PC-9 (cell line): ENCODE measurements around the gene SLC25A41. TPM values are rescaled to one million over a fixed set of nuclear protein-coding genes. Genes with fewer than 3 reads are reported as not detected.

Source experiments
- BruUV-seq: library from RNA; stranded (reverse); fragments of 400-500 nt; replicated peaks from 2 replicates; lab custom pipeline; 2021; lab: Mats Ljungman, UMichigan
- CTCF ChIA-PET: fragments of 300-600 bp; sonication (Branson Sonifier 250); formaldehyde crosslinking; loops from one replicate; lab custom pipeline; 2022; ENCODE audit warnings: antibody characterized with exemption; lab: Charles Lee
- POLR2A ChIA-PET: fragments of 300-600 bp; sonication (Branson Sonifier 250); formaldehyde crosslinking; loops from one replicate; lab custom pipeline; 2022; ENCODE audit warnings: antibody characterized with exemption; ENCODE audit not compliant: unreplicated experiment; lab: Charles Lee
- DNase-seq, 2 experiments: peaks; one replicate each; pipeline versions ENCODE4 v3.0.0 to v3.0.0-alpha.2; 2015 to 2022; ENCODE audit warnings: mixed read lengths in 1 of 2
- H2AFZ ChIP-seq: fragments of 200-600 bp; sonication (generic); 2 replicates; pipeline ENCODE4 v1.8.1; 2017; ENCODE audit warnings: antibody characterized with exemption
- H3F3A ChIP-seq: fragments of 200-600 bp; sonication (generic); 2 replicates; pipeline ENCODE4 v1.8.1; 2017; ENCODE audit warnings: antibody characterized with exemption, mild to moderate bottlenecking, low read depth; ENCODE audit not compliant: insufficient read depth
- H3K27ac ChIP-seq: fragments of 200-600 bp; sonication (generic); 2 replicates; pipeline ENCODE4 v1.6.1; 2016; ENCODE audit warnings: mixed run types
- H3K27me3 ChIP-seq: fragments of 200-600 bp; sonication (generic); 2 replicates; pipeline ENCODE4 v1.6.1; 2016; ENCODE audit warnings: low read depth, mixed run types; ENCODE audit not compliant: insufficient read depth
- H3K36me3 ChIP-seq: fragments of 200-600 bp; sonication (generic); 2 replicates; pipeline ENCODE4 v1.6.1; 2016; ENCODE audit warnings: low read depth, mixed run types
- H3K4me1 ChIP-seq: fragments of 200-600 bp; sonication (generic); replicated peaks from 2 replicates; pipeline ENCODE4 v1.6.1; 2016; ENCODE audit warnings: mixed run types; ENCODE audit not compliant: insufficient read depth
- H3K4me2 ChIP-seq: fragments of 200-600 bp; sonication (generic); 2 replicates; pipeline ENCODE4 v1.6.1; 2017; ENCODE audit warnings: mixed run types
- H3K4me3 ChIP-seq: fragments of 200-600 bp; sonication (generic); 2 replicates; pipeline ENCODE4 v1.6.1; 2016; ENCODE audit warnings: mixed run types
- H3K79me2 ChIP-seq: fragments of 200-600 bp; sonication (generic); 2 replicates; pipeline ENCODE4 v1.6.1; 2017; ENCODE audit warnings: low read depth, mixed run types
- H3K9me2 ChIP-seq: fragments of 200-600 bp; sonication (generic); 2 replicates; pipeline ENCODE4 v1.8.1; 2017; ENCODE audit warnings: mild to moderate bottlenecking; ENCODE audit not compliant: insufficient read depth
- H3K9me3 ChIP-seq: fragments of 200-600 bp; sonication (generic); 2 replicates; pipeline ENCODE4 v1.8.1; 2016; ENCODE audit warnings: low read depth; ENCODE audit not compliant: insufficient read depth
- H4K20me1 ChIP-seq: fragments of 200-600 bp; sonication (generic); 2 replicates; pipeline ENCODE4 v1.8.1; 2017; ENCODE audit not compliant: insufficient read depth
- CTCF ChIP-seq: fragments of 200-600 bp; sonication (generic); conservative IDR thresholded peaks from 2 replicates; pipeline ENCODE4 v1.6.1; 2017; ENCODE audit warnings: mixed run types, antibody characterized with exemption, mild to moderate bottlenecking, moderate library complexity
- EZH2 ChIP-seq: fragments of 200-600 bp; sonication (generic); IDR thresholded peaks from 2 replicates; pipeline ENCODE4 v1.8.0; 2017; ENCODE audit warnings: antibody characterized with exemption, low read depth
- intact Hi-C: fragments of 100-400 bp; cut with micrococcal nuclease; formaldehyde crosslinking; loops from one replicate; pipeline ENCODE4 v1.10.0; 2022; ENCODE audit not compliant: unreplicated experiment
- total RNA-seq: library from RNA; stranded (reverse); gene quantifications from 2 replicates; pipeline ENCODE4 v1.2.3, GENCODE V29; 2021

SLC25A41 gene
- total RNA-seq, 1 experiment from 2014 or later, result not detected

- DNase-seq, result no peak
- BruUV-seq, result no TSS peak
- ChIA-PET POLR2A (interaction anchor here (0.6 kb wide), 1 partner anchor 31 kb away, joined by 5 read pairs; no protein-coding TSS in a partner anchor), CTCF (no interaction called here)
- no peaks in the 10 kb centered on the region for H3K9me2 ChIP-seq
- TF ChIP-seq CTCF (no peak), EZH2 (no peak)
- peaks cover 7% of the 10 kb centered on the region; the same call in 1 of the 2 replicates for H3F3A ChIP-seq
- H3K9me3 ChIP-seq, result no peaks in the 10 kb centered on the region
- intact Hi-C loops, result no loop called here
- no peaks in the 10 kb centered on the region for H4K20me1 ChIP-seq
- peak overlapping the region; percentile 81 for H3K4me2 ChIP-seq
- peak overlapping the region; percentile 75 for H3K4me3 ChIP-seq
- no peaks in the 10 kb centered on the region for H3K27me3 ChIP-seq
- H3K27ac ChIP-seq, result 0 out of 2 replicates have a peak overlapping the region, but pooled peaks have one; percentile 22
- peaks cover 15% of the 10 kb centered on the region for H3K79me2 ChIP-seq
- H2AFZ ChIP-seq, result peak overlapping the region; percentile 82
- H3K4me1 ChIP-seq, result peaks cover 5% of the 10 kb centered on the region
- H3K36me3 ChIP-seq, result no peaks in the 10 kb centered on the region
These were observed 31.4 kb upstream of the SLC25A41 start for GRCh38 chr19:6465006-6465405.

GRCh38 chr19:6464070-6464873 is 30.7 kb upstream of the SLC25A41 start, which contains the start of gene CRB3:
Gene CRB3, plus strand, starts transcription at chr19:6464271. Its CDS starts 431 bp downstream, at chr19:6464702.
- CTCF ChIA-PET, result no interaction called here
- H3K27ac ChIP-seq, result 0 out of 2 replicates have a peak within 1 kb of the TSS, but pooled peaks have one; percentile 22

GRCh38 chr19:6460099-6460884 is 26.7 kb upstream of the SLC25A41 start:
- BruUV-seq, result no TSS peak
- peak; percentile 93 to 94 for DNase-seq
- Histone ChIP-seq H3K4me2 (peak overlapping the region; percentile 77), H3F3A (peaks cover 7% of the 10 kb centered on the region; the same call in 1 of the 2 replicates), H3K4me3 (peak overlapping the region; percentile 68), H3K79me2 (peaks cover 9% of the 10 kb centered on the region), H3K4me1 (peaks cover 2% of the 10 kb centered on the region), H3K27me3 (no peaks in the 10 kb centered on the region), H3K9me2 (no peaks in the 10 kb centered on the region), H4K20me1 (no peaks in the 10 kb centered on the region), H3K9me3 (no peaks in the 10 kb centered on the region), H3K27ac (peak overlapping the region; percentile 88), H3K36me3 (no peaks in the 10 kb centered on the region), H2AFZ (peak overlapping the region; percentile 90)
- intact Hi-C loops, result loop anchor here (5.0 kb wide), 3 partner anchors 38 to 402 kb away; partner anchors contain the start of genes GPR108, KHSRP and TRIP10
- ChIA-PET POLR2A (interaction anchor here (0.7 kb wide), 1 partner anchor 103 kb away, joined by 3 read pairs; no protein-coding TSS in a partner anchor), CTCF (no interaction called here)
- TF ChIP-seq EZH2 (no peak), CTCF (peak; percentile 63)

More at GRCh38 chr19:6464070-6464873, 30.7 kb upstream of the SLC25A41 start, which contains the start of gene CRB3:
- peak within 1 kb of the TSS; percentile 81 for H3K4me2 ChIP-seq
- peaks cover 7% of the 10 kb centered on the region; the same call in 1 of the 2 replicates for H3F3A ChIP-seq
- no peaks in the 10 kb centered on the region for H3K27me3 ChIP-seq
- no peaks in the 10 kb centered on the region for H4K20me1 ChIP-seq
- DNase-seq, result peak; percentile 78 to 86
- H2AFZ ChIP-seq, result peak within 1 kb of the TSS; percentile 82
- no peaks in the 10 kb centered on the region for H3K9me2 ChIP-seq
- intact Hi-C loops, result loop anchor here (5.0 kb wide), 3 partner anchors 42 to 398 kb away; partner anchors contain the start of genes GPR108, KHSRP and TRIP10
- peaks cover 15% of the 10 kb centered on the region for H3K79me2 ChIP-seq
- H3K36me3 ChIP-seq, result no peaks in the 10 kb centered on the region
- no peak for TF ChIP-seq EZH2
- POLR2A ChIA-PET, result no interaction called here
- peaks cover 5% of the 10 kb centered on the region for H3K4me1 ChIP-seq
- no peaks in the 10 kb centered on the region for H3K9me3 ChIP-seq
- H3K4me3 ChIP-seq, result peak within 1 kb of the TSS; percentile 75
- TSS peak; percentile 39 for BruUV-seq
